ENCODE results near the gene CDH26. TPM values are rescaled to one million over a fixed set of nuclear protein-coding genes. Genes with fewer than 3 reads are reported as not detected.
"Not testable (repeated sequence)": the region's sequence is repeated elsewhere in the genome, so short reads cannot be mapped to it uniquely, and the experiment has no call there.

The CDH26 gene
- total RNA-seq, 1 donor, result 0.09 TPM

GRCh38 chr20:60036346-60036745 lies 78.1 kb downstream of the CDH26 start:
- no peak for TF ChIP-seq CTCF (IDR thresholded peaks at IDR 0.05; ENCODE audit: insufficient read depth, low read length)
- DNase-seq (ENCODE audit: low read depth), result no peak
- H3K4me3 ChIP-seq (ENCODE audit: low read depth, low read length), result no peak overlapping the region

GRCh38 chr20:60036746-60037499 lies 78.7 kb downstream of the CDH26 start:
- H3K4me3 ChIP-seq (ENCODE audit: low read depth, low read length), result no peak overlapping the region
- no peak for DNase-seq (ENCODE audit: low read depth)
- no peak for TF ChIP-seq CTCF (IDR thresholded peaks at IDR 0.05; ENCODE audit: insufficient read depth, low read length)

GRCh38 chr20:60038400-60039008 lies 80.3 kb downstream of the CDH26 start:
- DNase-seq (ENCODE audit: low read depth), result no peak
- H3K4me3 ChIP-seq (ENCODE audit: low read depth, low read length), result no peak overlapping the region
- TF ChIP-seq CTCF (IDR thresholded peaks at IDR 0.05; ENCODE audit: insufficient read depth, low read length), result no peak

GRCh38 chr20:60039526-60039925 lies 81.3 kb downstream of the CDH26 start:
- no peak for DNase-seq (ENCODE audit: low read depth)
- H3K4me3 ChIP-seq (ENCODE audit: low read depth, low read length), result no peak overlapping the region
- no peak for TF ChIP-seq CTCF (IDR thresholded peaks at IDR 0.05; ENCODE audit: insufficient read depth, low read length)

GRCh38 chr20:60040471-60041162 lies 82.4 kb downstream of the CDH26 start:
- TF ChIP-seq CTCF (IDR thresholded peaks at IDR 0.05; ENCODE audit: insufficient read depth, low read length), result no peak
- DNase-seq (ENCODE audit: low read depth), result no peak
- H3K4me3 ChIP-seq (ENCODE audit: low read depth, low read length), result no peak overlapping the region

GRCh38 chr20:60041436-60042165 lies 83.4 kb downstream of the CDH26 start:
- peak; percentile 25 for DNase-seq (ENCODE audit: low read depth)
- H3K4me3 ChIP-seq (ENCODE audit: low read depth, low read length), result not testable (repeated sequence)

GRCh38 chr20:60043435-60043834 lies 85.2 kb downstream of the CDH26 start:
- no peak for DNase-seq (ENCODE audit: low read depth)
- no peak for TF ChIP-seq CTCF (IDR thresholded peaks at IDR 0.05; ENCODE audit: insufficient read depth, low read length)
- no peak overlapping the region for H3K4me3 ChIP-seq (ENCODE audit: low read depth, low read length)
